GM15510 (cell line): ENCODE data around the gene FAM120B.

ENCODE experiments used
- POLR2A ChIP-seq: IDR thresholded peaks from 3 replicates; pipeline ENCODE4 v1.6.1; 2011; ENCODE audit warnings: borderline replicate concordance; ENCODE audit not compliant: insufficient read length; ENCODE audit errors: extremely low read depth

The FAM120B gene

GRCh38 chr6:170355661-170356060 is 49.1 kb downstream of the FAM120B start:
- TF ChIP-seq POLR2A, result no peak

GRCh38 chr6:170357812-170358211 is 51.3 kb downstream of the FAM120B start:
- TF ChIP-seq POLR2A, result no peak

GRCh38 chr6:170358496-170358895 is 51.9 kb downstream of the FAM120B start:
- no peak for TF ChIP-seq POLR2A

GRCh38 chr6:170360476-170360875 is 53.9 kb downstream of the FAM120B start:
- TF ChIP-seq POLR2A, result no peak

- no peak for TF ChIP-seq POLR2A
Measured at GRCh38 chr6:170361335-170361734, 54.8 kb downstream of the FAM120B start.

GRCh38 chr6:170362121-170362520 is 55.6 kb downstream of the FAM120B start:
- TF ChIP-seq POLR2A, result no peak

GRCh38 chr6:170363255-170363654 is 56.7 kb downstream of the FAM120B start:
- TF ChIP-seq POLR2A, result no peak

- TF ChIP-seq POLR2A, result no peak
Measured at GRCh38 chr6:170365121-170365520, 58.6 kb downstream of the FAM120B start.

GRCh38 chr6:170365593-170365992 is 59.0 kb downstream of the FAM120B start:
- no peak for TF ChIP-seq POLR2A

- TF ChIP-seq POLR2A, result no peak
Measured at GRCh38 chr6:170366248-170366960, 59.8 kb downstream of the FAM120B start.

GRCh38 chr6:170367241-170367640 is 60.7 kb downstream of the FAM120B start:
- TF ChIP-seq POLR2A, result no peak

- no peak for TF ChIP-seq POLR2A
Measured at GRCh38 chr6:170368544-170368943, 62.0 kb downstream of the FAM120B start.

GRCh38 chr6:170369403-170369802 is 62.8 kb downstream of the FAM120B start:
- no peak for TF ChIP-seq POLR2A

GRCh38 chr6:170370416-170370815 is 63.9 kb downstream of the FAM120B start:
- no peak for TF ChIP-seq POLR2A

GRCh38 chr6:170371080-170371479 is 64.5 kb downstream of the FAM120B start:
- TF ChIP-seq POLR2A, result no peak

GRCh38 chr6:170371588-170371987 is 65.0 kb downstream of the FAM120B start:
- TF ChIP-seq POLR2A, result no peak
